SU-DHL-6 (cell line): Measurements from ENCODE around the gene ZIC1.

Source experiments
- H2AFZ ChIP-seq: fragments of 200-600 bp; sonication (generic); 2 replicates; pipeline ENCODE4 v1.6.1; 2014; ENCODE audit warnings: low read depth, mild to moderate bottlenecking, moderate library complexity, mixed read lengths, antibody characterized with exemption, low read length; ENCODE audit not compliant: severe bottlenecking
- H3F3A ChIP-seq: fragments of 200-600 bp; shearing (Covaris generic); 2 replicates; pipeline ENCODE4 v1.6.0; 2016; ENCODE audit warnings: antibody characterized with exemption, mild to moderate bottlenecking; ENCODE audit not compliant: insufficient read depth
- H3K27ac ChIP-seq: fragments of 200-600 bp; sonication (generic); 2 replicates; pipeline ENCODE4 v1.5.1; 2016; ENCODE audit warnings: low read depth, mild to moderate bottlenecking, low read length, moderate library complexity, mixed read lengths
- H3K27me3 ChIP-seq: fragments of 200-600 bp; sonication (generic), shearing (Covaris generic); 2 replicates; pipeline ENCODE4 v1.6.0; 2014; ENCODE audit warnings: mild to moderate bottlenecking, low read length
- H3K36me3 ChIP-seq: fragments of 200-600 bp; sonication (generic); 2 replicates; pipeline ENCODE4 v1.6.1; 2014; ENCODE audit warnings: mild to moderate bottlenecking, low read length, mixed read lengths
- H3K4me2 ChIP-seq: fragments of 300-600, 200-600 bp; shearing (Covaris generic), sonication (generic); 2 replicates; pipeline ENCODE4 v1.6.0; 2014; ENCODE audit warnings: low read length, low read depth, mild to moderate bottlenecking; ENCODE audit not compliant: poor library complexity, severe bottlenecking
- H3K4me3 ChIP-seq: fragments of 200-600 bp; sonication (generic); 2 replicates; pipeline ENCODE4 v1.5.1; 2014; ENCODE audit warnings: antibody characterized with exemption, low read length, mild to moderate bottlenecking, mixed read lengths; ENCODE audit not compliant: insufficient read depth, poor library complexity, severe bottlenecking
- H3K79me2 ChIP-seq: fragments of 200-600 bp; sonication (generic); 2 replicates; pipeline ENCODE4 v1.6.1; 2014; ENCODE audit warnings: mild to moderate bottlenecking, low read length, moderate library complexity; ENCODE audit not compliant: insufficient read depth
- H3K9ac ChIP-seq: fragments of 200-600 bp; sonication (generic); 2 replicates; pipeline ENCODE4 v1.7.0; 2014; ENCODE audit warnings: mild to moderate bottlenecking, low read length
- H3K9me2 ChIP-seq: fragments of 200-600 bp; sonication (generic); replicated peaks from 2 replicates; pipeline ENCODE4 v1.6.1; 2014; ENCODE audit warnings: low read length; ENCODE audit not compliant: insufficient read depth
- H3K9me3 ChIP-seq: fragments of 200-600 bp; sonication (generic); 2 replicates; pipeline ENCODE4 v1.6.1; 2014; ENCODE audit warnings: low read length, mixed read lengths; ENCODE audit not compliant: insufficient read depth
- H4K20me1 ChIP-seq: fragments of 200-600 bp; sonication (generic); 2 replicates; pipeline ENCODE4 v1.6.1; 2014; ENCODE audit warnings: low read depth, mild to moderate bottlenecking, antibody characterized with exemption, low read length, moderate library complexity, mixed read lengths
- CTCF ChIP-seq: fragments of 200-600 bp; sonication (generic); IDR thresholded peaks from one replicate; pipeline ENCODE4 v1.5.1; 2017; ENCODE audit warnings: antibody characterized with exemption, mild to moderate bottlenecking, low read length, moderate library complexity; ENCODE audit not compliant: insufficient read depth, poor library complexity, severe bottlenecking
- EZH2phosphoT487 ChIP-seq: fragments of 200-600 bp; sonication (generic), shearing (Covaris generic); conservative IDR thresholded peaks from 2 replicates; pipeline ENCODE4 v1.6.1; 2018; ENCODE audit warnings: mild to moderate bottlenecking, antibody characterized with exemption, low read length, moderate library complexity, mixed read lengths

ZIC1 gene

GRCh38 chr3:147422196-147422595 lies 13.0 kb downstream of the ZIC1 start:
- no peak overlapping the region for H3K4me2 ChIP-seq
- no peaks in the 10 kb centered on the region for H4K20me1 ChIP-seq
- no peak overlapping the region for H3K27ac ChIP-seq
- no peaks in the 10 kb centered on the region for H3K27me3 ChIP-seq
- H2AFZ ChIP-seq = no peak overlapping the region
- H3K9me3 ChIP-seq = no peaks in the 10 kb centered on the region
- no peak for TF ChIP-seq CTCF
- TF ChIP-seq EZH2phosphoT487 = no peak
- H3K9me2 ChIP-seq = no peaks in the 10 kb centered on the region
- H3F3A ChIP-seq = no peaks in the 10 kb centered on the region
- no peak overlapping the region for H3K9ac ChIP-seq
- no peaks in the 10 kb centered on the region for H3K36me3 ChIP-seq
- no peak overlapping the region for H3K4me3 ChIP-seq
- H3K79me2 ChIP-seq = no peaks in the 10 kb centered on the region

- H3K9ac ChIP-seq = no peak overlapping the region
- H3K36me3 ChIP-seq = no peaks in the 10 kb centered on the region
- H3K27me3 ChIP-seq = no peaks in the 10 kb centered on the region
- TF ChIP-seq EZH2phosphoT487 = no peak
- TF ChIP-seq CTCF = no peak
- H2AFZ ChIP-seq = no peak overlapping the region
- no peaks in the 10 kb centered on the region for H3K9me3 ChIP-seq
- H4K20me1 ChIP-seq = no peaks in the 10 kb centered on the region
- H3K79me2 ChIP-seq = no peaks in the 10 kb centered on the region
- no peaks in the 10 kb centered on the region for H3K9me2 ChIP-seq
- H3K27ac ChIP-seq = no peak overlapping the region
- H3F3A ChIP-seq = no peaks in the 10 kb centered on the region
- no peak overlapping the region for H3K4me3 ChIP-seq
- H3K4me2 ChIP-seq = no peak overlapping the region
Observed at GRCh38 chr3:147422601-147423536, 13.7 kb downstream of the ZIC1 start.

- Histone ChIP-seq H3K36me3 (no peaks in the 10 kb centered on the region), H3K9me2 (no peaks in the 10 kb centered on the region), H3F3A (no peaks in the 10 kb centered on the region), H3K4me3 (no peak overlapping the region), H4K20me1 (no peaks in the 10 kb centered on the region), H3K79me2 (no peaks in the 10 kb centered on the region), H3K4me2 (no peak overlapping the region), H2AFZ (no peak overlapping the region), H3K9ac (no peak overlapping the region), H3K27me3 (no peaks in the 10 kb centered on the region), H3K27ac (no peak overlapping the region), H3K9me3 (no peaks in the 10 kb centered on the region)
- TF ChIP-seq CTCF (no peak), EZH2phosphoT487 (no peak)
Observed at GRCh38 chr3:147423537-147423797, 14.3 kb downstream of the ZIC1 start.
